HepG2 (cell line): ENCODE results near the gene ADGRF5. TPM values are rescaled to one million over a fixed set of nuclear protein-coding genes. Genes with fewer than 3 reads are reported as not detected.

ENCODE experiments used
- CTCF ChIP-seq: sonication (generic); formaldehyde crosslinking; IDR thresholded peaks from 2 replicates; pipeline ENCODE4 v1.5.0; 2020; ENCODE audit warnings: mild to moderate bottlenecking, missing genetic modification reagents, moderate library complexity
- FOXK1 ChIP-seq: sonication (generic); formaldehyde crosslinking; IDR thresholded peaks from 2 replicates; pipeline ENCODE4 v1.4.0; 2020; ENCODE audit warnings: low read depth, missing genetic modification reagents, borderline replicate concordance
- HNRNPK ChIP-seq: fragments of 200-400 bp; formaldehyde crosslinking; IDR thresholded peaks from 2 replicates; pipeline ENCODE4 v1.6.1; 2018; ENCODE audit warnings: low read length, low read depth, moderate library complexity, mild to moderate bottlenecking; ENCODE audit not compliant: poor library complexity, severe bottlenecking
- KLF15 ChIP-seq: sonication (generic); formaldehyde crosslinking; IDR thresholded peaks from 2 replicates; pipeline ENCODE4 v1.8.1; 2023; ENCODE audit warnings: borderline replicate concordance, mild to moderate bottlenecking, inconsistent platforms, missing genetic modification reagents, mixed read lengths
- MTF1 ChIP-seq: sonication (generic); formaldehyde crosslinking; IDR thresholded peaks from 2 replicates; pipeline ENCODE4 v1.5.0; 2020; ENCODE audit warnings: missing genetic modification reagents
- TBX3 ChIP-seq: fragments of 450-650 bp; IDR thresholded peaks from 2 replicates; pipeline ENCODE4 v1.6.1; 2017; ENCODE audit warnings: antibody characterized with exemption, mild to moderate bottlenecking, inconsistent platforms, borderline replicate concordance
- TEAD3 ChIP-seq: optimal IDR thresholded peaks from 2 replicates; pipeline ENCODE3; 2016; ENCODE audit warnings: borderline replicate concordance
- USF2 ChIP-seq, 2 experiments: sonication (generic) in 1 of 2; formaldehyde crosslinking in 1 of 2; IDR thresholded peaks; 2 replicates each; pipeline versions ENCODE4 v1.5.1 to v1.6.1; 2011 to 2020; ENCODE audit warnings: borderline replicate concordance in 1 of 2, low read depth in 1 of 2, low read length in 1 of 2, mild to moderate bottlenecking in 1 of 2, missing genetic modification reagents in 1 of 2, moderate library complexity in 1 of 2
- ZFP36L1 ChIP-seq: sonication (generic); formaldehyde crosslinking; IDR thresholded peaks from 2 replicates; pipeline ENCODE4 v1.8.0; 2022; ENCODE audit warnings: mild to moderate bottlenecking, missing genetic modification reagents, moderate library complexity
- ZNF746 ChIP-seq: sonication (generic); formaldehyde crosslinking; IDR thresholded peaks from 2 replicates; pipeline ENCODE4 v1.8.0; 2022; ENCODE audit warnings: mild to moderate bottlenecking, missing genetic modification reagents
- polyA plus RNA-seq, 8 experiments: library from polyadenylated mRNA; depleted of rRNA in 3 of 8; stranded (reverse) in 7 of 8; unstranded in 1 of 8; fragments of >200 nt; fragmentation: Illumina TruSeq in 4 of 8; extraction: Trizol in 4 of 8; gene quantifications; 2 replicates each; pipeline versions ENCODE4 v1.2.1 to v1.2.3, GENCODE V29; 2011 to 2016; ENCODE audit warnings: low read depth in 4 of 8, missing spikeins in 1 of 8, mixed read lengths in 1 of 8; ENCODE audit not compliant: insufficient read depth in 1 of 8
- total RNA-seq, 5 experiments: library from RNA; depleted of rRNA; stranded (reverse); fragments of >200 nt; fragmentation: Illumina TruSeq; extraction: Trizol; gene quantifications; 2 replicates each; pipeline ENCODE4 v1.2.3, GENCODE V29; 2016; ENCODE audit warnings: low read depth in 1 of 5
- TF ChIP-seq, protein P1 (sequence below): sonication (generic); formaldehyde crosslinking; IDR thresholded peaks from 2 replicates; pipeline ENCODE4 v1.9.0; 2022; ENCODE audit warnings: low read depth, missing genetic modification reagents

ADGRF5 gene
- total and polyA plus RNA-seq, 2 of the 13 experiments (the other 11 are each of a cell fraction or from before 2014, with no cell fraction given) = not detected

DNA sequence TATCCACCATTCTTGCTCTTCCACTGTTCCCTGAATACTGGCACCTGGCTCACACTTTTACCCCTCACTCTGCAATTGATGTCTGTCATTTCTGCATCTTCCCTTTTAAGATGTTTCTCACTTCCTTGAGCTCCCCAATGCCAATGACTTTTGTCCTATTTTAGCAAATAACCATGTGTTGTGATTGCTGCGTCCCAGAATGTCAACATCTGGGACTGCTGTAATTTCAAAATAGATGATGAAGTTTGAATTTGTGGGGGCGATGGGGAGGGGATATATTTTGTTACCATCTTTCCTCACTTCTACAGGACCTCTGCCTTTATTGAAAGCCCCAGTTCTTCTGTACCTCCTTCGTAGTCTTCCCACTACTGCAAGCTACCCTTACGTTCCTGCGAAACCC, 40.0 kb upstream of the ADGRF5 start (continued):
- no peak for TF ChIP-seq ZNF746 (CRISPR knock-in tag)
- TF ChIP-seq CTCF (CRISPR knock-in tag) = no peak
- TF ChIP-seq USF2 (IDR thresholded peaks at IDR 0.05; ENCODE audit: low read depth, low read length) = no peak
- no peak for TF ChIP-seq USF2 (CRISPR knock-in tag; IDR thresholded peaks at IDR 0.05; ENCODE audit: borderline replicate concordance)
- TF ChIP-seq ZFP36L1 (CRISPR knock-in tag) = no peak
- no peak for TF ChIP-seq MTF1 (CRISPR knock-in tag)
- no peak for TF ChIP-seq FOXK1 (CRISPR knock-in tag)
- TF ChIP-seq TBX3 = no peak
- TF ChIP-seq HNRNPK = no peak
- TF ChIP-seq TEAD3 (CRISPR knock-in tag) = no peak
- no peak for TF ChIP-seq KLF15 (CRISPR knock-in tag)
- TF ChIP-seq, protein P1, sequence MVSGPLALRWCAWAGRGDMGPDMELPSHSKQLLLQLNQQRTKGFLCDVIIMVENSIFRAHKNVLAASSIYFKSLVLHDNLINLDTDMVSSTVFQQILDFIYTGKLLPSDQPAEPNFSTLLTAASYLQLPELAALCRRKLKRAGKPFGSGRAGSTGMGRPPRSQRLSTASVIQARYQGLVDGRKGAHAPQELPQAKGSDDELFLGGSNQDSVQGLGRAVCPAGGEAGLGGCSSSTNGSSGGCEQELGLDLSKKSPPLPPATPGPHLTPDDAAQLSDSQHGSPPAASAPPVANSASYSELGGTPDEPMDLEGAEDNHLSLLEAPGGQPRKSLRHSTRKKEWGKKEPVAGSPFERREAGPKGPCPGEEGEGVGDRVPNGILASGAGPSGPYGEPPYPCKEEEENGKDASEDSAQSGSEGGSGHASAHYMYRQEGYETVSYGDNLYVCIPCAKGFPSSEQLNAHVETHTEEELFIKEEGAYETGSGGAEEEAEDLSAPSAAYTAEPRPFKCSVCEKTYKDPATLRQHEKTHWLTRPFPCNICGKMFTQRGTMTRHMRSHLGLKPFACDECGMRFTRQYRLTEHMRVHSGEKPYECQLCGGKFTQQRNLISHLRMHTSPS (CRISPR knock-in tag) = no peak
